ENCODE data around the gene NUP62CL.
A peak's percentile ranks its signal among the peaks of the same experiment; 100 is the strongest.
"Not testable (repeated sequence)": the region's sequence is repeated elsewhere in the genome, so short reads cannot be mapped to it uniquely, and the experiment has no call there.

Gene NUP62CL

DNA sequence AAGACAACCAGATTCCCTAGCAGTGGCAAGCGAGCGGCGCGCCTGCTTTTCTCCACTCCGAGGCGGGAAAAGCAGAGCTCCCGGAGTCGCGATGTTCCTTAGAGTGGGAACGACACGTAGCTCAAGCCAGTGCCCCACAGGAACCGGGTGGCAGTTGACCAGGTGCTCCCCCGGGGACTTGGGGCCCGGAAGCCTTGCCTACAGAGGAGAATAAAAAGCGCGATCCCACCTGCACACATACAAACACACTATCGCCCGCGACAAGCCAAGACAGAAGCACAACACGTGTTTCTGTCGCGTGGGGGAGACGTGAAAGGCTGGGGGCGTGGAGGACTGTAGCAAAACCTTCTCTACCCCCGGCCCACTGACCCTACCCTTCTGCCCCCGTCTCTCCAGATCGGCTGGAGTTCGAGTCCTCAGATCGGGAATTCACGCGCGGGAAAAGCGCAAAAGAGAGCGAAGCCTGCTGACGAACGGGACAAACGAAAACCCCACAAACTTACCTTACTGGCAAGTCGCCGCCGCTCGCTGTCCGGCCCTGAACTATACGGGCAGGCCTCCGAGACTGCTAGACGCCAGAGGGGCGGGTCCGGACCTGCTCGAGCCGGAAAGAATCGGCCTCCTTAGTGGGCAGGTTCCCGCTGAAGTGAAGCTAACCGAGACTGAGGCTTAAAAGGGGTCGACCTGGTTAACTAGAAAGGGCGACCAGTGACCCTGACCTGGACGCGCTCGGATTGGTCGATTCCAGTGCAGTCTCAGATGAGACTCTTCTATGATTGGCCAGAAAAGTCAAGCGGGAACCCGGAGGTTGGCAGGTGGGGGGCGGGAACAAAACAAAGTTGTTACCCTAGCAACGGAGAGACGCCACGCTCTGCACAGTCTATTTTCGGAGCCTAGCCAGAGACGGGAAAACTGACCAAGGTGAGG is at the start of gene NUP62CL, which contains the start of gene DNAAF6:
Gene NUP62CL (minus strand): TSS at position 664 of the 927 bp plus-strand sequence. CDS start 31,287 bp downstream, outside the sequence.
Gene DNAAF6 (plus strand): TSS at position 842 of the 927 bp plus-strand sequence. CDS start 6,265 bp downstream, outside the sequence.
- DNase-seq (ENCODE audit: low read depth in 3 of 3), result peak; percentile 26 to 65 (median 38)

GRCh38 chrX:107228486-107228819 is 22.2 kb upstream of the NUP62CL start:
- no peak for DNase-seq (ENCODE audit: low read depth in 3 of 3)

DNA sequence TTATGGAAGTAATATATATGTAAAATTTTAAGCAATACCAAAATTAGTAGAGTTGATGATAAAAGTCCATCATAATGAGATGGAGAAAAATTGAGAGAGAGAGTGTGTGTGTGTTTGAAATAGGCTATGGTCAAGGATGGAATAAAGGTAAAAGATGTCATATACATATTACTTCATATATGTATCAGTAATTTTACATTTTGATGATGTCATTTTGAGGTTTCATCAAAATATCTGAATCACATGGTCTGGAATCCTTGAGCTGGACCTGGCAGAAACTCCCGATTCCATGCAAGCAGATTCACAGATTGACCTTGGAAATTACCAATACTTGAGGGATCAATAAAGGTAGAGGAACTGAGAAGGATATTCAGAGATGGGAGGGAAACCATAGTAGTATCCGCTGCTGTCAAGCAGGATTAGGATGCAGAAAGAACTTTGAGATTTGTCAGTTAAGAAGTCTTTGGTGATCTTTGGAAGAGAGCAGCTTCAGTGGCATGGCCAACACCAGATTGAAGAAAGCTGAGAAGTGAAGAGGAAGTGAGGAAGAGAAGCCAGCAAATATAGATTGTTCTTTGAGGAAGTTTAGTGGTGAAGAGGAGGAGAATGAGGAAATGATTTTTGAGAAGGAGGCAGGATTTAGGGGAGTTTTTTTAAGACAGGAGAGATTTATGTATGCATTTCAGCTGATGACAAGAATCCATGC is 21.7 kb upstream of the NUP62CL start:
- no peak for DNase-seq (ENCODE audit: low read depth in 3 of 3)

DNA sequence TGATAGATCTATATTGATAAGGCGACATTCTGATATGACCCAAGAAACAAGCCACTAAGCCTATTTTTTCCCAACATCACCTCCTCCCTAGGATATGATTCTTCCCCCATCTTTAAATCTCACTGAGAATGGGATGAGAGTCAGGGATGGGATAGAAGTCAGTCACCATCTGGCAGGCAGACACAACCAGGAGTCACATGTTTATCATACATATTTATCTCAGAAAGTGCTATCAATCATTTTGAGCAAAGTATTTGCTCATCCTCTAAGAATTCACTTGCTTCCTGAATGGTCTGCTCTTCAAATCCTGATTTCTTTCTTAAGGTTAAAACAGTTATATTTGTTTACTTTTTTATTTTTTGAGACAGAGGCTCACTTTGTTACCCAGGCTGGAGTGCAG is 20.5 kb upstream of the NUP62CL start:
- DNase-seq (ENCODE audit: low read depth in 3 of 3), result no peak

DNA sequence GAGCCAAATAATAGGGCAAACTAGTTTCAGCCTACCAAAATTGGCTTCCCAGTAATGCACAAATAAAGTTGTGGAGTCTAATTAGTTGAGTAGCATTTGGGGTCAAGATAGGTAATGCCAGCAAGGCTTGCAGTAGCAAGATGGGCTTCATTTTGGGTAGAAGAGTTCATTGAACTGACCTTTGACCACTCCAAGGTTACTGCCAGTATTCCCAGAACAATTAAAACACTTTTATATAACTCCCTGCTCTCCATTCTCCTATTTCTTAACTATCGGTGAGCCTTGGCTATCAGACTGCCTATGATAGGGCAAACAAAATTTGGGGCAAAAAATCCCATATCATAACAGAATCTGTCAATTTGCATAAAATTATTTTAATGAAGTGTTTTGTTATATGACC is 7.2 kb upstream of the NUP62CL start:
- no peak for DNase-seq (ENCODE audit: low read depth in 3 of 3)

DNA sequence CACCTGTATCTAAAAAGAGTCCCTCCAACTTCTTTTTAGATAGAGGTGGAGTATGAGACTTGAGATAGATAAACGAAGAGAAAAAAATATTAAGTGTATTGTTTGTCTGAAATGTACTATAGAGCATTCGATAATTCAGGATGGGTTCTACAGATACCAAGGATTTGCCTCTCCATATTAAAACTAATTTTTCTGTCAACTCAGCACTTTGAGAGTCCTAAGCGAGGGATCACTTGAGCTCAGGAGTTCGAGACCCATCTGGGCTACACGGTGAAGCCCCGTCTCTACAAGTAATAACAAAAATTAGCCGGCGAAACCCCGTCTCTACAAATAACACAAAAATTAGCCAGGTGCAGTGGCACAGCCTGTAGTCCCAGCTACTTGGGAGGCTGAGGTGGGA is 1.7 kb upstream of the NUP62CL start:
- DNase-seq (ENCODE audit: low read depth in 3 of 3), result no peak

GRCh38 chrX:107207089-107207488 is 856 bp upstream of the NUP62CL start:
- no peak for DNase-seq (ENCODE audit: low read depth in 3 of 3)

- no peak for DNase-seq (ENCODE audit: low read depth in 3 of 3)
These were observed 448 bp upstream of the NUP62CL start for GRCh38 chrX:107206697-107207065.

GRCh38 chrX:107204068-107204605 is 2.1 kb downstream of the NUP62CL start:
- no peak for DNase-seq (ENCODE audit: low read depth in 3 of 3)

DNA sequence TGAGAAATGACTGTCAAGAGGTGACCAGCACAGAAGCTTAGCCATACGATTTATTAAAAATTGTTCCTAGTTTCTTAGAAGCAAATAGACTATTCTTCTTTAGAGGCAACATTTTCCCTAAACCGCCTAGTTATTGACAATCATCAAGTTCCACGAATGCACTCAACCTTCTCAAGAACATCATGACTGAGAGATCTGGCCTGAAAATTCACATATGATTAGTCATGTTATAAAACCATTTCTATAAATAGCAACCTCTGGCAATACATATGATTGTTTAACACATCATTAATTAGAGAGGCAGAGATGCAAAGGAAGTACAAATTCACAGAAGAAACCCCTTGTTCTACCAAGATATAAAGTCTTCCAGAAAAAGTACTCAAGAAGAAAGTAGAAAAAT is 6.7 kb downstream of the NUP62CL start:
- DNase-seq (ENCODE audit: low read depth in 3 of 3), result no peak

DNA sequence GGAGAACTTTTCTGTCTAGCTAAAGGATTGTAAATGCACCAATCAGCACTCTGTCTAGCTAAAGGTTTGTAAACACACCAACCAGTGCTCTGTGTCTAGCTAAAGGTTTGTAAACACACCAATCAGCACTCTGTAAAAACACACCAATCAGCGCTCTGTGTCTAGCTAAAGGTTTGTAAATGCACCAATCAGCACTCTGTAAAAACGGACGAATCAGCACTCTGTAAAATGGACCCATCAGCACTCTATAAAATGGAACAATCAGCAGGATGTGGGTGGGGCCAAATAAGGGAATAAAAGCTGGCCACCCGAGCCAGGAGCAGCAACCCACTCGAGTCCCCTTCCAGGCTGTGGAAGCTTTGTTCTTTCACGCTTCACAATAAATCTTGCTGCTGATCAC is 8.2 kb downstream of the NUP62CL start:
- not testable (repeated sequence) for DNase-seq (ENCODE audit: low read depth in 3 of 3)

- no peak for DNase-seq (ENCODE audit: low read depth in 3 of 3)
These were observed 8.9 kb downstream of the NUP62CL start for GRCh38 chrX:107197319-107197718.

DNA sequence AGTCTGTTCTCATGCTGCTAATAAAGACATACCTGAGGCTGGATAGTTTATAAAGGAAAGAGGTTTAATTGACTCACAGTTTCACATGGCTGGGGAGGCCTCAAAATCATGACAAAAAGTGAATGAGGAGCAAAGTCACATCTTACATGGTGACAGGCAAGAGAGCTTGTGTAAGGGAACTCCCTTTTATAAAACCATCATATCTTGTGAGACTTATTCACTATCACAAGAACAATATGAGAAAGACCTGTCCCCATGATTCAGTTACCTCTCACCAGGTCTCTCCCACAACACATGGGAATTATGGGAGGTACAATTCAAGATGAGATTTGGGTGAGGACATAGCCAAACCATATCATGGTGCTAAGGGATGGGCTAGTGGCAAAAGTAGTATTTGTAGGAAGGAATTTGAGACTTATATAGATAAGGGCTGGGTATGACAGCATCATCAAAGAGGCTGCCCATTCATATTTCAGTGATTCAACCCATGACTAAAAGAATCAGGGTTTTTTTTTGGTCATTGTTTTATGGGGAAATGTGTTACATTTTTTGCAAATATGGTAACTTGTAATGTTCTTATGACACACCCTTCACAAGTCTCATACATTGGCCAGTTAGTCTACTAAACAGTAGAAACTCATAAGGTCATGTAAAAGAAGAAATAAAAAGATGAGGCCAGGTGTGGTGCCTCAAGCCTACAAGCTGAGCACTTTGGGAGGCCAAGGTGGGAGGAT is 34.7 kb downstream of the NUP62CL start:
- no peak for DNase-seq (ENCODE audit: low read depth in 3 of 3)

DNA sequence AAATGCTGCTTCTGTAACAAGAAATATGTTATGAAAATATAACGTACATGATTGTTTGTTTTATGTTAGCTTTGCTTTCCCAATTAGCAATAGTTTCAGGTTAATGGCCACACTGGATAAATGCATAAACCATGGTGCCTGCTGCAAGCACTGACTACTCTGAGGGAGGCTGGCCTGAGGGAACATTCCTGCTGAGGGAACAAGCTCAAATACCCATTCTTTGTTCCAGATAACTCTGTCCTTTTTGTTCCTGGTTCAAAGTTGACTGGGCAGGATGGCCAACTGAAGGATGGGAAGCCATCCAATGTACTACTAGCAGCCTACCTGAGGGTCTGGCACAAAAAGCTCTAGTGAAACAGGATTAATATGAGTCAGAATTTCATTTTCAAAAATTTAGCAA is 37.5 kb downstream of the NUP62CL start:
- no peak for DNase-seq (ENCODE audit: low read depth in 3 of 3)

DNA sequence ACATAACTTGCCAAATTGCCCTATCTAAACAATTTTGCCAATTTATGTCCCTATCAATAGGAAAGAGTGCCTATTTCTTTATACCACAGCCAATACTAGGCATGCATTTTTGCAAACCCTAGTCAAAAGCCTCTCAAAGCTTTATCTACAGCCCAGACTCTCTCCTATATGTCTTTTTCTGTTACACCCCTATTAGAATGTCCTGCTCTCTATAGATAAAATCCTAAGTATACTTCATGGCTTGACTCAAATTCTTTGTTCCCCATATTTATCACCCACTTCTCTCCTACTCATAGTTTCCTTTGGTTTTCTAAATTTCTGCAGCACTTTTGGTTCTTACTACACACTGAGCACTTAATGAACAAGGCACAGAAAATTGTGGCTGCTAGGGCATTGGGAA is 38.0 kb downstream of the NUP62CL start:
- DNase-seq (ENCODE audit: low read depth in 3 of 3), result no peak

- DNase-seq (ENCODE audit: low read depth in 3 of 3), result no peak
These were observed 38.9 kb downstream of the NUP62CL start for GRCh38 chrX:107167163-107167921.

GRCh38 chrX:107157618-107158017 is 48.6 kb downstream of the NUP62CL start:
- DNase-seq (ENCODE audit: low read depth in 3 of 3), result not testable (repeated sequence)

DNA sequence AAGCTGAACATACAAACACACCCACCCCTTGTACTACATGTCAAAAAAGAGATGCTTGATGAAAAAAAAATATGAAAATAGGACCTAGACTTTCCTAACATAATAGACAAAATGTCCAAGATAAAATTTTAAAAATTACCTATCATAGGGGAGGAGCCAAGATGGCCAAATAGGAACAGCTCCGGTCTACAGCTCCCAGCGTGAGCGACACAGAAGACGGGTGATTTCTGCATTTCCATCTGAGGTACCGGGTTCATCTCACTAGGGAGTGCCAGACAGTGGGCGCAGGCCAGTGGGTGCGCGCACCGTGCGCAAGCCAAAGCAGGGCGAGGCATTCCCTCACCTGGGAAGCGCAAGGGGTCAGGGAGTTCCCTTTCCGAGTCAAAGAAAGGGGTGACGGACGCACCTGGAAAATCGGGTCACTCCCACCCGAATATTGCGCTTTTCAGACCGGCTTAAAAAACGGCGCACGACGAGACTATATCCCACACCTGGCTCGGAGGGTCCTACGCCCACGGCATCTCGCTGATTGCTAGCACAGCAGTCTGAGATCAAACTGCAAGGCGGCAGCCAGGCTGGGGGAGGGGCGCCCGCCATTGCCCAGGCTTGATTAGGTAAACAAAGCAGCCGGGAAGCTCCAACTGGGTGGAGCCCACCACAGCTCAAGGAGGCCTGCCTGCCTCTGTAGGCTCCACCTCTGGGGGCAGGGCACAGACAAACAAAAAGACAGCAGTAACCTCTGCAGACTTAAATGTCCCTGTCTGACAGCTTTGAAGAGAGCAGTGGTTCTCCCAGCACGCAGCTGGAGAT is 50.4 kb downstream of the NUP62CL start:
- DNase-seq (ENCODE audit: low read depth in 3 of 3), result not testable (repeated sequence)

DNA sequence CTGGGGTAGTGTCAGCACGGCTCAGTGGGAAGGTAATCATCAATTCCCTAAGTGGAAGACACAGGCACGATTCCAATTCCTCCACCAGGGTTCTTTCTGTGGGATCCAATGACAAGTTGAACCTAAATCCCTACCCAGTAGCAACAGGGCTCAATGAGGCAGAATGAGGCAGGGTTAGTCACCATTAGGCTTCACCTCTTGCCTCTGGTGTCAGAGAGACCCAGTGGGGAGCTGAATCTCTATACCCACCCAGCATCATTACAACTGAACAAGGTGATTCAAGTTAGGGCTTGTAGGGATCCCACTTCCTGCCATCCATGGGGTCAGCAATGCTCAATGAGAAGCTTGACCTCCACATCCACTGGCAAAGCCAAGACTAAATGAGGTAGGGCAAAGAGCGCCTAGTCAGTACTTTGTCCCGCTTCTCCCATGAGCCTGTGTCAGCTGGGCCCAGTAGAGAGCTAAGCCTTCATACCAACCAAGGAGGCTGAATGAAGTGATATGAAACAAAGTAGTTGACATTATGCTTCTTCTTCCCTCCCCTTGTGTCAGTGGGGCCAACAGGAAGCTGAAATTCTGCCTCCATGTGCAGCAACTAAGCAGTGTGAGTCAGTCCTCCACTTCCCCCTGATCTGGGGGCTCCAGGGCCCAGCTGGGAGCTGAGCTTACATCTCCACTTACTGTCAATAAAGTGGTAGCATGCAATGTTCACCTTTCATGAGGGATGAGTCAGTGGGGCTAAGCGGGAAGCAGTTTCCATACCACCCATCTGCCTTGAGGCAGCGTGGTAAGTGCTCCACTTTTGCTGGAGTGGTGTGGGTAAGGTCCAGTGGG is 51.2 kb downstream of the NUP62CL start:
- peak in 1 of 3 experiments; percentile 1 for DNase-seq (ENCODE audit: low read depth in 3 of 3)
